ENCODE results near the gene AGAP1. TPM values are rescaled to one million over a fixed set of nuclear protein-coding genes. Genes with fewer than 3 reads are reported as not detected.

Gene AGAP1
- total RNA-seq, 4 donors from 2014 or later: 23.4 to 46.5 (median 29.3) TPM

DNA sequence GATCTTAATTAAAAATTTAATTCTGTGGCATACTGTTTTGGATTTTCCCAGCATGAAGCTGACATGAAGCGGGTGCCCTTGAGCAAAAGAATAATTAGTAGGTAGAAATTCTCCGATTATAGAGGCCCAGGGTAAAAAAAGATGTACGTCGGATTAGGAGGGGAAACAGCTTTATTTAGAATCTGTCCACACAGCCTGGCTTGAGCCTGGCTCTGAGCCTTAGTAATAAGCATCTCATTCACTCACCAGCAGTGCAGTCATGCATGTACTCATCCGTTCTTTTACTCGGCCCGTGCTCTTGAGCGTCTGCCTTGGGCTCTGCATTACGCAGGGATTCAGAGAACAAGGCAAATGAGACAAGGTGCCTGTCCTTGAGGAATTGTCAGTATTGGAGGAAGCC, 219.3 kb downstream of the AGAP1 start:
- intact Hi-C loops (cut with DNase I): no loop called here
- TF ChIP-seq POLR2A (IDR thresholded peaks at IDR 0.05): no peak
- TF ChIP-seq, protein P1, sequence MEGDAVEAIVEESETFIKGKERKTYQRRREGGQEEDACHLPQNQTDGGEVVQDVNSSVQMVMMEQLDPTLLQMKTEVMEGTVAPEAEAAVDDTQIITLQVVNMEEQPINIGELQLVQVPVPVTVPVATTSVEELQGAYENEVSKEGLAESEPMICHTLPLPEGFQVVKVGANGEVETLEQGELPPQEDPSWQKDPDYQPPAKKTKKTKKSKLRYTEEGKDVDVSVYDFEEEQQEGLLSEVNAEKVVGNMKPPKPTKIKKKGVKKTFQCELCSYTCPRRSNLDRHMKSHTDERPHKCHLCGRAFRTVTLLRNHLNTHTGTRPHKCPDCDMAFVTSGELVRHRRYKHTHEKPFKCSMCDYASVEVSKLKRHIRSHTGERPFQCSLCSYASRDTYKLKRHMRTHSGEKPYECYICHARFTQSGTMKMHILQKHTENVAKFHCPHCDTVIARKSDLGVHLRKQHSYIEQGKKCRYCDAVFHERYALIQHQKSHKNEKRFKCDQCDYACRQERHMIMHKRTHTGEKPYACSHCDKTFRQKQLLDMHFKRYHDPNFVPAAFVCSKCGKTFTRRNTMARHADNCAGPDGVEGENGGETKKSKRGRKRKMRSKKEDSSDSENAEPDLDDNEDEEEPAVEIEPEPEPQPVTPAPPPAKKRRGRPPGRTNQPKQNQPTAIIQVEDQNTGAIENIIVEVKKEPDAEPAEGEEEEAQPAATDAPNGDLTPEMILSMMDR (IDR thresholded peaks at IDR 0.05): no peak
- H3K4me1 ChIP-seq: peaks cover 5 to 22% of the 10 kb centered on the region in 2 donors
- 66 to 71% methylated on average over 9 of the region's 9 CpGs for WGBS, 2 donors
- no peaks in the 10 kb centered on the region for H3K27me3 ChIP-seq
- H3K27ac ChIP-seq: no peak overlapping the region
- no peaks in the 10 kb centered on the region for H3K9me3 ChIP-seq
- no peak overlapping the region for H3K4me3 ChIP-seq (replicated peaks in 1 of 3)
- DNase-seq: no peak
- H3K36me3 ChIP-seq: no peaks in the 10 kb centered on the region

DNA sequence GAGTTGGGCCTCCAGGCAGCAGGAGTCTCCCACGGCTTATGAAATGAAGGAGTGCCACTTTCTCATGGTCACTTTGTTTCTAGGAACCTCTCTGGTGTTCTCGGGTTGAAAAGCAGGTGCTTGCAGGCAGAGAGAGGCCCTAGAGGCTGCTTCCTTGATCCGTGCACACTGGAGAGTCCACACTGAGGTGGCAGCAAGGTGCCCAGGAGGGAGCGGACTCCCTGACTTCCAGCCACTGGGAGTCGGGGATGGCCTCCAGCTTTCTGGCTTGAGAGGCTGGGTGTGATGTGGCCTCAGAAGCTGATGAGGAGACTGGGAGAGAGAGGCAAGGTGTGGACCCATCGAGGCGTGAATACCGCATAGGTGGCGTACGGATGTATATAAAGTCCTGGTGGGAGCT, 221.8 kb downstream of the AGAP1 start:
- H3K4me1 ChIP-seq: peaks cover 0 to 4% of the 10 kb centered on the region in 2 donors
- WGBS, 2 donors: 87 to 89% methylated on average over 10 of the region's 10 CpGs
- H3K36me3 ChIP-seq: no peaks in the 10 kb centered on the region
- H3K4me3 ChIP-seq (replicated peaks in 1 of 3): no peak overlapping the region
- no peaks in the 10 kb centered on the region for H3K27me3 ChIP-seq
- no peak overlapping the region for H3K27ac ChIP-seq
- no peaks in the 10 kb centered on the region for H3K9me3 ChIP-seq
- DNase-seq: no peak
- intact Hi-C loops (cut with DNase I): no loop called here
- TF ChIP-seq, protein P1 (IDR thresholded peaks at IDR 0.05): no peak

GRCh38 chr2:235716875-235717496, 223.1 kb downstream of the AGAP1 start:
- Histone ChIP-seq H3K27ac (no peak overlapping the region), H3K4me1 (no peaks in the 10 kb centered on the region), H3K9me3 (no peaks in the 10 kb centered on the region), H3K27me3 (no peaks in the 10 kb centered on the region), H3K4me3 (replicated peaks in 1 of 3) (no peak overlapping the region), H3K36me3 (no peaks in the 10 kb centered on the region)
- no peak for DNase-seq
- TF ChIP-seq, protein P1 (IDR thresholded peaks at IDR 0.05): no peak
- TF ChIP-seq POLR2A (IDR thresholded peaks at IDR 0.05): no peak
- 79 to 81% methylated on average over 13 of the region's 13 CpGs for WGBS, 2 donors
- intact Hi-C loops (cut with DNase I): no loop called here

DNA sequence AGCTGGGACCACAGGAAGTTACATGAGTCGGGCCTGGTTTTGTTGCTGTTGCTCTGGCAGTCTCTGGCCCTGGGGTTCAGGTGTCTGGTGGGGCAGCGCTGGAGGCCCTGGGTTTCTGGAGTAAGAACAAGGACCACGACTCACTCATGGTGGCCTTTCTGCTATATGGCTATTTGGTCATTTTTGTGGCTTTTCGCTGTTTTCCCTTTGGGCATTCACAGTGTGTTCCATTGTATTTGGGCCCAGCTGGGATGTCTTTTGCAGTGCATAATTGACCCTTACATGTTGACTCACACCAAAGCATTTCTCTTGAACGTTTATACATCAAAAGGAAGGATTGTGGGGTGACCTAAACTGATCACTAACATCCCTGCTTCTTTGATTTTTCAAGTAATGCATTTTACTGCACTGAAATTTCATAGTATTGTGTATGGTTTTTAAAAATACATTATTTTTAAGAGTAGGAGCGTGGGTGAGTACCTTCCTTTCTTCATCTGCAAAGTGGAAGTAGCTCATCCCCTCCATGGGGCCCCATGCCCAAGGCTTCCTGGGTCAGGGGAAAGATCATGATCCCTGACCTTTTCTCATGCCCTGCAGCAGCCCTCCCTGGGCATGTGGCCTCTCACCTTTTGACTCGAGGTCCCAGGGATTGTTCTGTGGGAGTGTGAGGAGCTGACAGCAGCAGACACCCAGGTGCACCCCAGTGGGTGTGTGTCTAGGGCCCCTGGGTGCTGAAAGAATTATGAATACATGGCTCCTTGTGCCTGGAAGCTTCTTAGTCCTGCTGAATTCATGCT, 225.5 kb downstream of the AGAP1 start:
- TF ChIP-seq, protein P1 (IDR thresholded peaks at IDR 0.05): no peak
- TF ChIP-seq POLR2A (IDR thresholded peaks at IDR 0.05): no peak
- no peak overlapping the region for H3K27ac ChIP-seq
- intact Hi-C loops (cut with DNase I): no loop called here
- 87 to 89% methylated on average over 7 of the region's 7 CpGs for WGBS, 2 donors
- H3K4me1 ChIP-seq: peaks cover 0 to 5% of the 10 kb centered on the region in 2 donors
- H3K9me3 ChIP-seq: no peaks in the 10 kb centered on the region
- DNase-seq: no peak
- H3K36me3 ChIP-seq: no peaks in the 10 kb centered on the region
- H3K27me3 ChIP-seq: no peaks in the 10 kb centered on the region
- H3K4me3 ChIP-seq (replicated peaks in 1 of 3): no peak overlapping the region

DNA sequence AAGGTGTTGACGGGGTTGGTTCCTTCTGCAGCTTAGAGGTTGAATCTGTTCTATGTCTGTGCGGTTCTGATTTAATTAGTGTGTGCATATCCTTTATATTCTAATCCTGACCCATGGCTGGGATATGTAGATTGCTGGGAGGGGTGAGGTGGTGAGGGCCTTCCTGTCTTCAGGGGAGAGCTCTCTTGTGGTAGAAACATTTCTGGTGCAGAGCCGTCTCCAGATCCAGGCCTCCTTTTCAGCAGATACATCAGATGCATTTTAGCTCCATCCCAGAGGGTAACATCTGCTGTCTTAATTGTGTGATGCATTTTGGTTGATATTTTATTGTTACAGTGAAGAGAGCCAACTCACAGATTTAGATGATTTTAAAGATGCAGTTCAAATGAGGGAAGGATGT, 227.8 kb downstream of the AGAP1 start:
- intact Hi-C loops (cut with DNase I): no loop called here
- no peaks in the 10 kb centered on the region for H3K36me3 ChIP-seq
- peaks cover 0 to 6% of the 10 kb centered on the region in 2 donors for H3K4me1 ChIP-seq
- WGBS, 2 donors: 92 to 96% methylated on average over 3 of the region's 3 CpGs
- no peak for DNase-seq
- H3K4me3 ChIP-seq (replicated peaks in 1 of 3): no peak overlapping the region
- H3K27me3 ChIP-seq: no peaks in the 10 kb centered on the region
- no peak overlapping the region for H3K27ac ChIP-seq
- TF ChIP-seq, protein P1 (IDR thresholded peaks at IDR 0.05): no peak
- TF ChIP-seq POLR2A (IDR thresholded peaks at IDR 0.05): no peak
- no peaks in the 10 kb centered on the region for H3K9me3 ChIP-seq

Measured in thyroid gland (tissue), 4 donors.